Stimulated activated CD4-positive, alpha-beta T cell treated with anti-CD3 and anti-CD28 coated beads, Interleukin-12 subunit alpha, Interleukin-12 subunit beta, amount 100 ng/mL, for 24 hours (primary cell): ENCODE results near the gene MGAT4B.
"Not testable (repeated sequence)": the region's sequence is repeated elsewhere in the genome, so short reads cannot be mapped to it uniquely, and the experiment has no call there.

Source experiments
- DNase-seq, 2 experiments: peaks; one replicate each; pipeline ENCODE4 v3.0.0-alpha.2; 2020; ENCODE audit warnings: low read depth in 2 of 2

Gene MGAT4B

DNA sequence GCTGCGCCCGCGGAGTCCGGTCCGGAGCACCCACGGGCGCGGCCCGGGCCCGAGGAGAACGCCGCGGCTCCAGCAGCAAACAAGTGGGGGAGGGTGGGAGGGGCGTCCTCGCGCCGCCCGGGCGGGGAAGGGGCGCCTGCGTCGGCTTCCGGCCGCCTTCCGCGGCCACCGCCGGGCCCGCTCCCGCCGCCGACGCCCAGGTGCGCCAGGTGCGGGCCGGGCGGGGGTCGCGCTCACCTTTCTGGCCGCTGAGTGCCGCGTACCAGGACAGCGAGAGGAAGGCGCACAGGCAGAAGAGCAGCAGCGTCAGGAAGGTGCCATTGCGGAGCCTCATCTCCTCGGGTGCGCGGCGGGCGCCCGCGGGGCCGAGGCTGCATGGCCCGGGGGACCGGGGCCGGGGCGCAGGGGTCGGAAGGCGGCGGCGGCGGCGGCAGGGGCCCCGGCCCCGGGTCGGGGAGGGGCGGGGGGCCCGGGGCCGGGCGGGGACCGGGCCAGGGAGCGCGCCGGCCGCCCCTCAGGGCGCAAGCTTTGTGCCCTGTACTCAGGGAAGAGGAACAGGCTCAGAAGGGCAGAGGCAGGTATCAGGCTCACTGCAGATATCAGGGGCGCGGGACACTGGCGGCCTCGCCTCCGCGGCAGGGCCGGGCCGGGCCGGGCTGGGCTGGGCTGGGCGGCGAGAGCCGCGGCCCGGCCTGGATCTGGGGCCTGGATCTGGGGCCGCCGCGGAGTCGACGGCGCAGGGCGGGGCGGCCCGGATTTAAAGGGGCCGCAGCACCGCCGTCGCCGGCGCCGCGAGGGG lies at the start of gene MGAT4B:
MGAT4B (minus strand) TSS at position 617 of the 799 bp plus-strand sequence; CDS start at position 334, 283 bp downstream.
- no peak for DNase-seq

- DNase-seq = no peak
Observed at GRCh38 chr5:179854356-179854755, 47.7 kb upstream of the MGAT4B start.

- DNase-seq = no peak
Observed at GRCh38 chr5:179852993-179853547, 46.4 kb upstream of the MGAT4B start.

- DNase-seq = no peak
Observed at GRCh38 chr5:179841621-179842020, 35.0 kb upstream of the MGAT4B start.

GRCh38 chr5:179840766-179841165 lies 34.1 kb upstream of the MGAT4B start:
- no peak for DNase-seq

GRCh38 chr5:179840321-179840720 lies 33.7 kb upstream of the MGAT4B start:
- no peak for DNase-seq

DNA sequence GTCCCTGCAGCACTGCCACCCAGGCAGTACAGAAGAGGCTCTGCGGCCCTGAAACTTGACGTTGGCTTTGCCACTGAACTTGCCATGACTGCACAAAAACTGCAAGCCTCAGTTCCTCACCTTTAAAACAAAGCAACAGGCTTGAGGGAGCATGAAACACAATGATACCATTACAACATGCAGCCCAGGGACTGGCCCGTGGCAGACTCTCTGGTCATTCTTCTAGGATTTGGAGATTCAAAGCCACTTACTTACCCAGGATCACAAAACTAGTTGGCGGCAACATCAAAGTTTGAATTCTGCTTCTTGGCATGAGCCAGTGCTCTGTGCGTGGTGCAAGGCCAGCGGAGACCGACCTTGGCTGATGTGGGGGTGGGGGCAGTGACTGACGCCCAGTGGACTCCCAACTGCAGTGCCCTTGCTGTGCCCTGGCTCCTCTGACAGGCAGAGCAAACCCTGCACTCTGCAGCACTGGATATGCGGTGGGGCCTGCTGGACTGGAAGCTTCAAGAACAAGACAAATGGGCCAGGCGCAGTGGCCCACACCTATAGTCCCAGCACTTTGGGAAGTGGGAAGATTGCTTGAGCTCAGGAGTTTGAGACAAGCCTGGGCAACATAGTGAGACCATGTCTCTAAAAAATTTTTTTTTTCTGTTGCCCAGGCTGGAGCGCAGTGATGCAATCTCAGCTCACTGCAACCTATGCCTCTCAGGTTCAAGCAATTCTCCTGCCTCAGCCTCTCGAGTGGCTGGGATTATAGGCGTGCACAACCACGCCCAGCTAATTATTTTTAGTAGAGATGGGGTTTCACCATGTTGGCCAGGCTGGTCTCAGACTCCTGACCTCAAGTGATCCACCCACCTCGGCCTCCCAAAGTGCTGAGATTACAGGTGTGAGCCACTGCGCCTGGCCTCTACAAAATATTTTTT lies 32.9 kb upstream of the MGAT4B start:
- DNase-seq = no peak

DNA sequence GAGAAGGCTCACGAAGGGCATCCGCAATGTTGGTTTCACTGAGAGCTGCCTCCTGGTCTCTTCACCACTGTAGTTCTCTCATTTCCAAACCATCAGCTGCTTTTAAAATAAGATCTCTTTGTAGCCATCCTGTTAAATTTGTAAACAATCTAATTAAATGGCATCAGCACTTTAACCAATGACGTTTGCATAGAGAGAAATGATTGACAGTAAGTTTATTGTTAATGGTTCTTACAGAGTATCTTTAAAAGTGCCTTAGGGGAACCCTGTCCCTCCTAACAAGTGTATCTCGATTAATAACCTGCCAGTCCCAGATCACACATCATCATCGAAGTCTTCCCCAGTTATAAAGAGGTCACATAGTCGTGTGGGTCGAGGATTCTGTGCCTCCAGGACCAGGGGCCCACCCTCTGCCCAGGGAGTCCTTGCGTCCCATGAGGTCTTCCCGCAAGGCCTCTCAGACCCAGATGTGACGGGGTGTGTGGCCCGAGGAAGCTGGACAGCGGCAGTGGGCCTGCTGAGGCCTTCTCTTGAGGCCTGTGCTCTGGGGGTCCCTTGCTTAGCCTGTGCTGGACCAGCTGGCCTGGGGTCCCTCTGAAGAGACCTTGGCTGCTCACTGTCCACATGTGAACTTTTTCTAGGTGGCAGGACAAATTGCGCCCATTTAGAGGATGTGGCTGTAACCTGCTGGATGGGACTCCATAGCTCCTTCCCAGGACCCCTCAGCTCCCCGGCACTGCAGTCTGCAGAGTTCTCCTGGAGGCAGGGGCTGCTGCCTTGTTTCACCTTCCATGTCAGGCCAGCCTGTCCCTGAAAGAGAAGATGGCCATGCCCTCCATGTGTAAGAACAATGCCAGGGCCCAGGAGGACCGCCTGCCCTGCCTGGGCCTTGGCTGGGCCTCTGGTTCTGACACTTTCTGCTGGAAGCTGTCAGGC lies 30.7 kb upstream of the MGAT4B start:
- no peak for DNase-seq

- peak in 1 of 2 experiments; percentile 39 for DNase-seq
Observed at GRCh38 chr5:179836225-179837019, 29.8 kb upstream of the MGAT4B start.

- DNase-seq = not testable (repeated sequence)
Observed at GRCh38 chr5:179834871-179835270, 28.2 kb upstream of the MGAT4B start.

DNA sequence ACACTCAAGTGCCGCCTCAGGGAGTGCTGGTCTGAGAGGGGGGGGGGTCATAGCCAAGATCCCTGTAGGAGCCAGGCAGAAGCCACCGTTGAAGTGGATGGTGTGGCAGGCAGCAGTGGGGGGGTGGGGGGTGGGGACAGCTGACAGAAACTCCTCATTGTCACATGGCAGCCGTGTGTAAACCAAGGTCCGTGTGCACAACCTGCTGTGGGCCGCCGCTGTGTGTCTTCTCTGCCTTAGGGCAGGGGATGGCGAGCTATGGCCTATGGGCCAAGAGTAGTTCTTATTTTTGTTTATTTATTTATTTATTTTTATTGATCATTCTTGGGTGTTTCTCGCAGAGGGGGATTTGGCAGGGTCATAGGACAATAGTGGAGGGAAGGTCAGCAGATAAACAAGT lies 27.5 kb upstream of the MGAT4B start:
- no peak for DNase-seq

DNA sequence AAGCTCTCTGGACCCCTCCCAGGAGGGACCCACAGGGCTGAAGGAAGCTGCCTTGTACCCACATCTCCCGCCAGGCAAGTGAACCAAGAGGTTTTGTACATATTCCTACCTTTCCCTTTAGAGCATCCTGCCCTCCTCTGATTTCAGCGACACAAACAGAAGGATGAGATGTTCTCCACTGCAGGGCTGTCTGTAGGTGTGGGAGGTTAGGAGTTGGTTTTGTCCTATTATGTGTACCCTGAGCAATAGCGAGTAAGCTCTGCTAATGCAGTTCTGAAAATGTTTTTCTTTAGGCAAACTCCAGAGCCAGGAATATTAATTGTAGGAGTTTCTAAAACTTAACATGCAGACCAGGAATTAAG lies 27.0 kb upstream of the MGAT4B start:
- no peak for DNase-seq

DNA sequence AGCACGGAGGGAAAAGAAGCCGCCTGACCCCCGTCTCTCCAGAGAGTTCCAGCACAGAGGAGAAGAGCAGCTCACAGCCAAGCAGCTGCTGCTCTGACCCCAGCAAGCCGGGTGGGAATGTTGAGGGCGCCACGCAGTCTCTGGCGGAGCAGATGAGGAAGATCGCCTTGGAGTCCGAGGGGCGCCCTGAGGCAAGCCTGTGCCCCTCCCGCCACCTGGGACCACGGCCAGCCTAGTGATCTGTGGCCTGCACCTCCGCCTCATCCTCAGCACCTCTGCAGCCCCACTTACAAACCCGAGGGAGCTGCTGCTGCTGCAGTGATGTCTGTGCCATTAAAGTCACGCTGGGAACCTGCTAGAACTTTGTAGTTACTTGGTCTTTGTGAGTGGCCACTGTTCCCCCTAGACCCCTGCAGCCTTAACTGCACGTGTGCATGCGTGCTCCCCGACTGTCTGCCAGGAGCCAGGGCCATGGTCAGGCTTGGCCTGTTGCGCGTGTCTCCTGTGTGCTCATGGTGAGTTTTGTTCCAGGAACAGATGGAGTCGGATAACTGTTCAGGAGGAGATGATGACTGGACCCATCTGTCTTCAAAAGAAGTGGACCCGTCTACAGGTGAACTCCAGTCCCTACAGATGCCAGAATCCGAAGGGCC lies 26.5 kb upstream of the MGAT4B start:
- no peak for DNase-seq

- DNase-seq = no peak
Observed at GRCh38 chr5:179832039-179832745, 25.5 kb upstream of the MGAT4B start.

DNA sequence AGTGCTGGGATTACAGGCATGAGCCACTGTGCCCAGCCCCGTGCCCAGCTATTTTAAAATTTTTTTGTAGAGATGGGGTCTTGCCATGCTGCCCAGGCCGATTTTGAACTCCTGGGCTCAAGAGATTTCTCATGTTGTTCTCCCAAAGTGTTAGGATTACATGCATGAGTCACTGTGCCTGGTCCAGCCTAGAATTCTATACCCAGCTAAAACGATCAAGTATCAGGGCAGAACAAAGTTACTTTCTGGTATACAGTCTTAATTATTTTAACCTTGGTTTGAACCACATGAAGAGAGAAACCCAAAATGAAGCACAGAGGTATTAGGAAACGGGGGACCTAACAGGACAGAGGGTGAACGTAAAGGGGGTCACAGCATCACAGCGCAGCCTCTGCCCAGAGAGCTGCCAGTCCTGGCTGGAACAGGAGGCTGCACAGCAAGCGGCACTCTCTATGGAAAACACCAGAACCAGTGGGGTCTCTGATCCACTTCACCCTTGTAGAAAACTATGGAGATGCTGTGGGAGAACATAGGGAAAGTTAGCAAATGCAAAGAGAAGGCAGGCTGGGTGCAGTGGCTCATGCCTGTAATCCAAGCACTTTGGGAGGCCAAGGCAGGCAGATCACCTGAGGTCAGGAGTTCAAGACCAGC lies 24.3 kb upstream of the MGAT4B start:
- no peak for DNase-seq

DNA sequence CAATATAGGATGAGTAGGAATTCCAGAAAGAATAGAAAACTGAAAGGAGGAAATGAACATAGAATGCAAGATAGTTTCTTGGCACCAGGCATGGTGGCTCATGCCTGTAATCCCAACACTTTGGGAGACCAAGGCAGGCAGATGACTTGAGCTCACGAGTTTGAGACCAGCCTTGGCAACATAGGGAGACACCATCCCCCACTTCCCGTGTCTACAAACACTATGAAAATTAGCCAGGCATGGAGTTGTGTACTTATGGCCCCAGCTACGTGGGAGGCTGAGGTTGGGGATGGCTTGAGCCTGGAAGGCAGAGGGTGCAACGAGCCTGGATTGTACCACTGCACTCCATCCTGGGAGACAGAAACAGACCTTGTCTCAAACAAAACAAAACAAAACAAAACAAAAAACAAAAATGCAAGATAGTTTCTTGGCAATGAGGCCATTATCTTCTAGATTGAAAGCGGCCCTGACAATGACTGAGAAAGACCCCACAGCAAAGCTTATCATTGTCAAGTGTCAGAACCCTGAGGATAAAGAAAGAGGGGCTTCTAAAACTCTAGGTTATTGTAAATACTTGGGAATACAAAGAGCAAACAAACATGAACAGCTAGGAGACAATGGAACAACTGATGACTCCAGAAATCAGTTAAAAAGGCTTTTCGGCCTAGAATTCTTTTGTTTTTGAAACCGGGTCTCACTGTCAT lies 23.2 kb upstream of the MGAT4B start:
- DNase-seq = no peak

DNA sequence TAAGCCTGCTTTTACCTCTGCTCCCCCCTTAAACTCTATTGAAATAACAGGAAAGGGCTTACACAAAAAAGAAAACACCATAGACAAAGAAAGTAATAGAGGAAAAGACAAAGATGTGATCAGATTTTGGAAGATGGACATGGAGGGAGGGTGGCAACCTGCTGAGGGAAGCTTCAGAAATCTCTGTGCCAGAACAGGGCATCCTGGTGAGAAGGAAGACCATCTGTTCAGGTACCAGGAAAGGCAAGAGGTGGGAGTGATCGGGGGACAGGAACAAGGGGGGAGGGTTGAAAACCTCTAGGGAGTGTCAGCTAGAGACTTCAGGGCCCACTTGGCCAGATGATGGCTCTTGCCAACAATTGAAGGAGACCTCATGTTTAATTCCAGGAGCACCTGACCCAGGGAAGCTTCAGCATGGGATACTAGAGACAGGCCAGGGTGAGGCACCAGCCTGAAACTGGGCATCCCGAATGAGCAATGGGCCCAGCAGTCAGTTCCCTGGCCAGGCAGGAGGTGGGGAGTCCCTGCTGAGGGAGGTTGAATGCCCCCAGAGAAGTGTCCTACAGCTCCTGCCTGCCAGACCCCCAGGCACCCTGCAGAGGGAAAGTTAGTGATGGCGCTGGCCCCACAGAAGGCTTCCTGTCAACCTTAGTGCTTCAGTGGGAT lies 22.2 kb upstream of the MGAT4B start:
- no peak for DNase-seq

GRCh38 chr5:179827680-179828079 lies 21.0 kb upstream of the MGAT4B start:
- DNase-seq = peak in 1 of 2 experiments; percentile 53
